DMS53 treated with DMSO at 0.1 percent for 48 hours (cell line): ENCODE data around the gene CAMK1D.
"Not testable (repeated sequence)": the region's sequence is repeated elsewhere in the genome, so short reads cannot be mapped to it uniquely, and the experiment has no call there.

ENCODE experiments used
- DNase-seq: peaks from one replicate; lab custom pipeline; 2025; ENCODE audit not compliant: unreplicated experiment; lab: John Stamatoyannopoulos, UW

The CAMK1D gene

DNA sequence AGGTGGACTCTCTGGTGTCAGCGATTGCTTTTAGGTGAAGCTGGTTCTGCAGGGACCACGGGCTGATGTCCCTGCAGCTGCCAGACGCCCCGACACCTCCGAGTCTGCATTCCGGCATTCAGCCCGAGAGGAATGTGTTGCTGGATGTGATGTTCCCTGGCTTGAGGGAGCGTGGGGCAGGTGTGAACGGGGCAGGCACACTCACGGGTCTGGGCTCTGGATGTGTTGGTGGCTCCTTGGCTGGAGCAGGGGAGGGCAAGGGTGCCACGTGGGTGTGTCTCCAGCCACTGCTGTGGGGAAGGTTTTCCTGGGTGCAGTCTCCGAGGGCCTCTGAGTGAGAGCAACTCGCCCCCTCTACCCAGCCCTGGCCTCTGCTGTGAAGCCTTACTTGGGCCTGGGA lies 140.5 kb downstream of the CAMK1D start:
- no peak for DNase-seq

- no peak for DNase-seq
These were observed 141.6 kb downstream of the CAMK1D start for GRCh38 chr10:12490963-12491362.

DNA sequence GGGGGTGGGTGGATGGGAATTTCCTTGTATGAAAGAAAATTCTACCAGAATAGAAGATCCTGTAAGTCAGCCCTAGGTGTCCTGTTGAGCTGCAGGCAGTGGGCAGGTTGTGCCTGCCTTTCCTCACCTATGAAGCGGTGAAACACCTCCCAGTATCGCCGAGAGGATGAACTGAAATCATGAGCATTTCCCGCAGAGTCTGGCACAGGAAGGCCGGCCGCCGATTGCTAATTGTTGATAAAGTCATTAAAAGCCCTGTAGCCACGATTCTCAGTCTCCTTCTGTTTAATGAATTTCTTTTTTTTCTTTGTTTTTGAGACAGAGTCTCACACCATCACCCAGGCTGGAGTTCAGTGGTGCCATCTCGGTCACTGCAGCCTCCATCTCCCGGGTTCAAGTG lies 142.1 kb downstream of the CAMK1D start:
- DNase-seq = no peak

DNA sequence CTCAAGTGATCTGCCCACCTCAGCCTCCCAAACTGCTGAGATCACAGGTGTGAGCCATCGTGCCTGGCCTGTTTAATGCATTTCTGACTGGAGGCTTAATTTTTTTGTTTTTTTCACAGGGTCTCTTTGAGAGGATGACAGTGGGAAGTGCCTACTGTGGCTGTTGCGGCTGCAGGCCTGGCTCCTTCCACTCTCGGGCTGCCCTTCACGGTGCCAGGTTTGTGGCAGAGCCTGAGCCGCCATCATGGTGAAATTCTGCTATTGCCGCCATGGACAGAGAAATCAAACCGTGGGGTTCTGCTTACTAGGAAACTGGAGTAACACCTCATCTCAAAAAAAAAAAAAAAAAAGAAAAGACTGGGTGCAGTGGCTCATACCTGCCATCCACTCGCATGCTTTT lies 142.7 kb downstream of the CAMK1D start:
- no peak for DNase-seq

DNA sequence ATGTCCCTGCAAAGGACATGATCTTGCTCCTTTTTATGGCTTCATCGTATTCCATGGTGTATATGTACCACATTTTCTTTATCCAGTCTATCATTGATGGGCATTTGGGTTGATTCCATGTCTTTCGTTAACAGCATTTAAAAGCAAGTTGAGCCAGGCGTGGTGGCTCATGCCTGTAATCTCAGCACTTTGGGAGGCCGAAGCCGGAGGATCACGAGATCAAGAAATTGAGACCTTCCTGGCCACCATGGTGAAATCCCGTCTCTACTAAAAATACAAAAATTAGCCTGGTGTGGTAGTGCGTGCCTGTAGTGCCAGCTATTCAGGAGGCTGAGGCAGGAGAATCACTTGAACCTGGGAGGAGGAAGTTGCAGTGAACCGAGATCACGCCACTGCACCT lies 147.7 kb downstream of the CAMK1D start:
- DNase-seq = not testable (repeated sequence)

GRCh38 chr10:12499076-12499986 lies 150.0 kb downstream of the CAMK1D start:
- DNase-seq = peak; percentile 25

DNA sequence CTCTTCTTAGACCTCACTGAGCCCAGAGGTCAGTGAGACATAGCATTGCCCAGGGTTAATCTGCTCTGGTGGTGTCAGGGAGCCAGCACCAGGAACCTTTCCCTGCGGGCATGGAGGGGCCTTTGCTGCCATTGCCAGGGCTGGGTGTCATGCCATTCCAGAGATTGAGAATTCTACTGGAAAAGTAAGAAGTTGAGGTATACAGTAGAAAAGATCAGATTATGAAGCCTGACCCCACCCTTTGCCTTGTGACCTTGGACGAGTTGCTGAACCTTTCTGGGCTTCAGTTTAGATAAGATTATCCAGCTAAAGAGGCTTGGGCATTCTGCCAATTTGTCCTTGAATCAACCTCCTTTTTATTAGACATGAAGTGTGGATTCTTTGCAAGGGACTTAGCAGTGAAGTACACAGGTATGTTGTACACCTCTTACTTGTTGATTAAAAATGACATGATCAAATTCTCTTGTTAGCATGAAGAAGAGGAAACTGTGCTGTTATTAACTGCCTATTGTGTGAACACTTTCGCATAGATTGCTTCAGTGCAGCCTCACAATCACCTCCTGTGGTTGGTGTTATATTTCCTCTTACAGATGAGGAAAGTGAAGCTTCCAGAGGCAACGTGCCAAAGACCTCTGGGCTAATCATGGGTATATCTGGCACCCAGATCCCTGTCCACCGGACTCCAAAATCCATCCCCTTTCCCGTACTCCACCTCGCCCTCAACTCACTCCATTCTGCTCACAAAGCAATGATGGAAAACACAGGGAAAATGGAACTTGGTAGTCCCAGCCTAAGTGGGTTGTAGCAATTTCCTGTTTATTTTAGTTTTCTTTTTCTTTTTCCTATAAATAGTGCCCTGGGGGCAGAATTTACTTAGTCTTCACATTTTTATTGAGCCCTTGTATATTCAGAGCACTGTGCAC lies 151.3 kb downstream of the CAMK1D start:
- DNase-seq = peak; percentile 77

GRCh38 chr10:12501324-12501723 lies 152.0 kb downstream of the CAMK1D start:
- DNase-seq = no peak

- no peak for DNase-seq
These were observed 152.6 kb downstream of the CAMK1D start for GRCh38 chr10:12501841-12502525.

DNA sequence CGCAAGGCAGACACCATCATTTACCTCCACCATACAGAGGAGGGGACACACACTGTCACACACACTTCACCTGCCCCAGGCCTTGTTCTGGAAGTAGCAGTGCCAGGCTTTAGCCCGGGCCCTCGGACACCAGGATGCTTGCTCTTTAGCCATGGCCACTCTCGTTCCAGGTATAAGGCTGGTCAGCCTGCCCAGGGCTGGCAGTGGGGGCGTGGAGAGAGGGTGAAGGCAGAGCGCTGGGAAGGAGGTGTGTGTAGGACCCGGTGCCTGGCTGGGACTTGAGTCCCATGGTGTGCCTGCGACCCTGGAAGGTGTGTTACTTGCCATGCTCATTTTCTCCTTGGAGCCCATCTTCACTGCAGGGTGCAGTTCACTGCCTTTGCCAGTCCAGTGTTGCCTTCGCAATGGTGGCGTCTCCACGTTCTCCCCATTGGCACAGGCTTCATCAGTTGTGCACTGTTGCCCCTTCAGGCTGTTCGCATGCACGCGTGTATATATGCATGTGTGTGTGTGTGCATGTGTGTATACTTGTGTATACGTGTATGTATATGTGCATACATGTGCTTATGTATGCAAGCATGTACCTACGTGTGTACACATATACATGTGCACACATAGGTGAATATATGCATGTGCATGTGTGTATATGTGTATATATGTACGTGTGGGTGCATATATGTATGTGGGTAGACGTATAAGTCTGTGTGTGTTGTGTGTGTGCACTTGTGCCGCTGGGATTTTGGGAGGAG lies 153.4 kb downstream of the CAMK1D start:
- no peak for DNase-seq

DNA sequence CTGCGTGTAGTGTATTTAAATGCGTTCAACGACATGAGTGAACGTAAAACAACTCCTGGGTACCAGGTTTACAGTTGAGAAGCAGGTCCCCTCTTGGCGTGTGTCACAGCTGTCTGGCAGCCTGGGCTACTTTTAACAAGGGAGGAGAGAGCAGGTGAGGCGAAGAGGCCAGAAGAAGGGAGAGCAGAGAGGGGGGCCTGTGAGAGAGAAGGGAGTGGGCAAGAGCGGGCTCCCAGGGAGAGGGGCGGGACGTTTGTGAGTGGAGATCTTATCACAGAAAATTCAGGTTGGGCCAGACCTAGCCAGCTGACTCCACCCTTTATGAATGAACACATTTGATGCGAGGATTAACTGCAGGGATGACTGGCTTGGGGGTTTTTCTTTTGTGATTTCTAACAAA lies 154.0 kb downstream of the CAMK1D start:
- DNase-seq = no peak

GRCh38 chr10:12504176-12504575 lies 154.8 kb downstream of the CAMK1D start:
- no peak for DNase-seq

DNA sequence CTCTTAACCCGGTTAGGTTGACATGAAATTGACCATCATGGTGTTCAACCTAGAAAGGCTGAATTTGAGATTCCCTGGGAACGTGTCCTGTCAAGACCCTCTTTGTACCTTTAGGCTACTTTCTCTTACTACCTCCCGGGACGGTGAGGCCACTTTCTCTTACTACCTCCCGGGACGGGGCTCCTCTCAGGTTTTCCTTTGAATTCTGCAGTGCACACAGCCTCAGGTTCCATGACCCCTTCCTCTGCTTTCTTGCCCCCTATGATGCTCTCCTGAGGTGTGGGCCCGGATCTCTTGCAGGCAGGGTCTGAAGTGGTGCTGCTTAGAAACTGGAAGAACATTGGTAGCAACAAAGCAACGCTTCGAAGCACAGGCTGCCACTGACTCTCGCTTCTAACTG lies 155.3 kb downstream of the CAMK1D start:
- DNase-seq = no peak

DNA sequence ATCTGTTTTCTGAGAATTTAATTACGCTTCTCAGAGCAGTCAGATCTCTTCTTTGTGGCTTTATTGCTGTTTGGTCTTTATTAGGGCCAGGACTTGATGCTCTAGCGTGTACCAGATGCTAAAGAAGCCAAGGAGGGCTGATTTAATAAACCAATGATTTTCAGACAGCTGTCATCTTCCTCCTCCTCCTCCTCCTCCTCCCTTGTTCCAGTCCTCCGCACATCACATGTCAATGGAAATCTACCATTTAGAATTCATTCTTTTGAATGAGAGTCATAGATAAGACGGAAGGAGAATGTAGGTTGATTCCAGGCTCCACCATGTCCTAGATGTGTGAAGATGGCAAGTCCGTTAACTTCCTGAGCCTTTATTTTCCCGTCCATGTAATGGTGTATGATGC lies 156.3 kb downstream of the CAMK1D start:
- DNase-seq = no peak

DNA sequence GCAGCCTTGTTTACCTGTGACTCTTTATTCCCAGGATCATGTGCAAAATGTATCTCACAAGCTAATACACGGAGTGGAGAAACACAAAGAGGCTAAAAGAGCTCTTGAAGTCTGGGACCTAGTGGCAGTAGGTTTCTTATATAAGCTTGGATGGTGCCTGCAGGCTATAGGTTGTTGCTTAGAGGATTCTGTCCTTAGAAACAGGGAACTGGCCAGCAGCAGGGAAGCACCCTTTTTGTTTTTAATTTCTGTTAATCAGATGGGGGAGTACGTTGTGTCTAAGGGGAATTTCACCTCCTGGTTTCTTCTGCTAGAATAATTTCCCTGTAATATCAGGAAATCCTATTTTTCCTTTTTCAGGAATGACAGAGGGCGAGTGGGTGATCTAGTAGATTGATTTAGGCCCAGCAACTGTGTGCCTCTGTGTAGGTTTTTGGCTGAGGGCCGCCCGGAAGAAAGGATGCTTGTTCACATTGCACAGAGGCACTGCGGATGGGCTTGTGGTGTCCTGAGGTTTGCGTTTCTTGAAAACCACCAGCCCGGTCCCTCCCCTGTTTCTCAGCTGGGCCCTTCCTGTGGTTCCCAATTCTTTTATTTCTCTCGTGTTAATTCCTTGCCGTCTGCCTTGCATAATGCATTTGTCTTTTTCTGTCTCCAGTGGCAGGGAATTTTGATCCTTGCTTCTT lies 158.0 kb downstream of the CAMK1D start:
- DNase-seq = no peak

DNA sequence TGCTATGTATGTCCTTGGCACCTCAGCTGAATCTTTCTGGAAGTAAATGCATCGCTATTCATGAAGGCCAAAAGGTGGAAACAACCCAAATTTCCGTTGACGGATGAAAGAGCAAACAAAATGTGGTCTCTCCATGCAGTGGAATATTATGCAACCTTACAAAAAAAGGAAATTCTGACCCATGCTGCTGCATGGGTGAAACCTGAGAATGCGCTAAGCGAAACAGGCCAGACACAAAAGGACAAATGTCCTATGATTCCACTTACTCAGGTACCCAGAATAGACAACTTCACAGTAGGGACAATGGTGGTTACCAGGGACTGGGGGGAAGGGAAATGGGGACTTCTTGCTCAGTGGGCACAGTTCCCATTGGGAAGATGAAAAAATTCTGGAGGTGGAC lies 158.8 kb downstream of the CAMK1D start:
- DNase-seq = no peak

GRCh38 chr10:12509016-12509793 lies 159.9 kb downstream of the CAMK1D start:
- DNase-seq = no peak

DNA sequence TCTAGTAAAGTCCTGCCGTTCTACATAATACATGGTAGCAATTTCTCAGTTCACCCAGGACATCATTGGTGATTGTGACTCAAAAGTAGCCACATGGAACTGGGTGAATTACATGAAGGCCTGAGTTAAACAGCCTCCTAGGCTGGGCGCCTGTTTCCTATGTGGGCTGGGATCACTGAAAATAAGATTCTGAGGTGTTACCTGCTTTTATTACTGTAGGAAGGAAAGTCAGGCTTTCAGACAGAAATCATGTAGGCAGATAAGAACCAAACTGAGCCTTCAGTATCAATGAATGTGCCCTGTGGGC lies 160.4 kb downstream of the CAMK1D start:
- no peak for DNase-seq

DNA sequence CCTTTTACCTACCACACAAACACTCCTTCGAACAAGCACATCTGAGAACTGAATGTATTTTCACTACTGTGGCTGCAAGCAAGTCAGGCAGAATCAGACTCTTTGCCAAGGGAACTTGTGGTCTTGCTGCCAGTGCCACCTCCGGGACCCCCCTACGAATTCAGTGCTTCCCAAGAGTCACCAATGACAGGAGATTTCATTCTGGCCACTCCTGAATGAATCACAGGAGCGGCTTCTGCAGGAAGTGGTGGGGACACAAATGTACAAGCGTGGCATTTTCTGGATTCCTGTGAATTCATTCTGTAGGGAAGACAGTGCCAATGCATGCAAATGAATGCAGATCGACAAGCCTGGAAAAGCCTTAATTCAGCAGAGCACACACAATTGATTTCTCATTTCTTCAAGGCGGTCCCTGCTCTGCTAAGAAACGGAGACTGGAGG lies 161.2 kb downstream of the CAMK1D start:
- no peak for DNase-seq
